GM19468 (cell line): ENCODE measurements around the gene CYTH1.

Experiments used
- ATAC-seq: cut with Tn5 transposase; IDR thresholded peaks from one replicate; pipeline ENCODE4 v1.9.1; 2021; ENCODE audit warnings: mild to moderate bottlenecking, moderate library complexity, moderate number of reproducible peaks; ENCODE audit not compliant: unreplicated experiment; ENCODE audit errors: extremely low read depth

The CYTH1 gene

GRCh38 chr17:78739331-78739931 is 42.6 kb downstream of the CYTH1 start:
- no peak for ATAC-seq

- ATAC-seq, result no peak
Measured at GRCh38 chr17:78738698-78739097, 43.4 kb downstream of the CYTH1 start.

GRCh38 chr17:78738278-78738677 is 43.8 kb downstream of the CYTH1 start:
- ATAC-seq, result no peak

- no peak for ATAC-seq
Measured at GRCh38 chr17:78737332-78737731, 44.7 kb downstream of the CYTH1 start.

GRCh38 chr17:78736526-78737079 is 45.5 kb downstream of the CYTH1 start:
- ATAC-seq, result no peak

- ATAC-seq, result no peak
Measured at GRCh38 chr17:78735832-78736525, 46.1 kb downstream of the CYTH1 start.

- ATAC-seq, result no peak
Measured at GRCh38 chr17:78734793-78735641, 47.1 kb downstream of the CYTH1 start.

- no peak for ATAC-seq
Measured at GRCh38 chr17:78732354-78732753, 49.7 kb downstream of the CYTH1 start.

- no peak for ATAC-seq
Measured at GRCh38 chr17:78731904-78732303, 50.2 kb downstream of the CYTH1 start.

- ATAC-seq, result no peak
Measured at GRCh38 chr17:78729641-78730040, 52.4 kb downstream of the CYTH1 start.

GRCh38 chr17:78728495-78728894 is 53.6 kb downstream of the CYTH1 start:
- no peak for ATAC-seq

GRCh38 chr17:78727476-78728229 is 54.4 kb downstream of the CYTH1 start:
- ATAC-seq, result no peak

GRCh38 chr17:78727057-78727456 is 55.0 kb downstream of the CYTH1 start:
- ATAC-seq, result no peak

- ATAC-seq, result no peak
Measured at GRCh38 chr17:78726513-78726912, 55.6 kb downstream of the CYTH1 start.

GRCh38 chr17:78725448-78726021 is 56.5 kb downstream of the CYTH1 start:
- no peak for ATAC-seq

GRCh38 chr17:78724999-78725398 is 57.1 kb downstream of the CYTH1 start:
- ATAC-seq, result no peak

- ATAC-seq, result no peak
Measured at GRCh38 chr17:78724544-78724943, 57.5 kb downstream of the CYTH1 start.

GRCh38 chr17:78723957-78724356 is 58.1 kb downstream of the CYTH1 start:
- no peak for ATAC-seq

GRCh38 chr17:78723001-78723796 is 58.9 kb downstream of the CYTH1 start:
- no peak for ATAC-seq
